HEK293 (cell line): ENCODE results near the gene AATF.

Source experiments
- CTCF ChIA-PET: fragments of 350-600 bp; formaldehyde crosslinking; extraction: SDS; loops from one replicate; lab custom pipeline; 2021; ENCODE audit warnings: antibody characterized with exemption; lab: Yijun Ruan, JAX
- POLR2A ChIA-PET: fragments of 300-600 bp; formaldehyde crosslinking; extraction: SDS; loops from one replicate; lab custom pipeline; 2020; ENCODE audit warnings: antibody characterized with exemption, inconsistent platforms; lab: Yijun Ruan, JAX
- H3K27ac ChIP-seq: fragments of 200-500 bp; sonication (Bioruptor generic); 2 replicates; pipeline ENCODE4 v1.5.1; 2014; ENCODE audit warnings: low read depth, low read length, control low read depth, inconsistent platforms; ENCODE audit errors: extremely low read depth
- H3K36me3 ChIP-seq, 2 experiments: fragments of 200-500 bp in 1 of 2; sonication (Bioruptor generic) in 1 of 2; 1 replicate in 1 of 2; 2 replicates in 1 of 2; pipeline ENCODE4 v1.5.1; 2014 to 2017; ENCODE audit warnings: inconsistent platforms in 2 of 2, low read length in 2 of 2; ENCODE audit not compliant: control insufficient read depth in 2 of 2, insufficient read depth in 1 of 2
- H3K4me1 ChIP-seq: fragments of 200-500 bp; sonication (Bioruptor generic); 2 replicates; pipeline ENCODE4 v1.5.1; 2014; ENCODE audit warnings: mild to moderate bottlenecking, low read length, inconsistent platforms; ENCODE audit not compliant: control insufficient read depth, insufficient read depth
- H3K4me3 ChIP-seq: 2 replicates; pipeline ENCODE4 v1.5.1; 2011; ENCODE audit warnings: low read depth, mild to moderate bottlenecking, control low read depth, low read length, moderate library complexity
- H3K9me3 ChIP-seq: fragments of 200-500 bp; sonication (Bioruptor generic); 2 replicates; pipeline ENCODE4 v1.5.1; 2014; ENCODE audit warnings: low read depth, low read length, inconsistent platforms; ENCODE audit not compliant: control insufficient read depth, insufficient read depth
- HOXA7 ChIP-seq: sonication (generic); formaldehyde crosslinking; IDR thresholded peaks from 2 replicates; pipeline ENCODE4 v1.8.1; 2022; ENCODE audit warnings: missing genetic modification reagents, borderline replicate concordance
- RBAK ChIP-seq: fragments of 450-650 bp; formaldehyde crosslinking; IDR thresholded peaks from 2 replicates; pipeline ENCODE4 v1.5.1; 2016; ENCODE audit warnings: missing biosample characterization, missing genetic modification characterization
- SP2 ChIP-seq: fragments of 450-650 bp; formaldehyde crosslinking; IDR thresholded peaks from 2 replicates; pipeline ENCODE4 v1.5.1; 2016; ENCODE audit warnings: missing biosample characterization, missing genetic modification characterization
- ZBTB17 ChIP-seq: fragments of 450-650 bp; formaldehyde crosslinking; IDR thresholded peaks from 2 replicates; pipeline ENCODE4 v1.5.1; 2016; ENCODE audit warnings: missing biosample characterization, missing genetic modification characterization
- ZNF138 ChIP-seq: fragments of 450-650 bp; formaldehyde crosslinking; IDR thresholded peaks from 2 replicates; pipeline ENCODE4 v1.5.1; 2016; ENCODE audit warnings: missing biosample characterization, missing genetic modification characterization, borderline replicate concordance
- ZNF354C ChIP-seq: fragments of 450-650 bp; formaldehyde crosslinking; IDR thresholded peaks from 2 replicates; pipeline ENCODE4 v1.5.1; 2016; ENCODE audit warnings: missing biosample characterization, missing genetic modification characterization, low read depth, borderline replicate concordance
- ZNF529 ChIP-seq: fragments of 450-650 bp; formaldehyde crosslinking; IDR thresholded peaks from 2 replicates; pipeline ENCODE4 v1.5.1; 2017; ENCODE audit warnings: missing genetic modification characterization, missing biosample characterization; ENCODE audit not compliant: insufficient replicate concordance
- ZNF776 ChIP-seq: fragments of 450-650 bp; formaldehyde crosslinking; IDR thresholded peaks from 2 replicates; pipeline ENCODE4 v1.5.0; 2017; ENCODE audit warnings: missing biosample characterization, missing genetic modification characterization, borderline replicate concordance
- ZXDB ChIP-seq: fragments of 450-650 bp; formaldehyde crosslinking; IDR thresholded peaks from 2 replicates; pipeline ENCODE4 v1.5.1; 2016; ENCODE audit warnings: missing biosample characterization, missing genetic modification characterization
- TF ChIP-seq, protein P1 (sequence below): fragments of 450-650 bp; formaldehyde crosslinking; IDR thresholded peaks from 2 replicates; pipeline ENCODE4 v1.5.1; 2016; ENCODE audit warnings: missing biosample characterization, missing genetic modification characterization, borderline replicate concordance
- TF ChIP-seq, protein P2 (sequence below): fragments of 450-650 bp; formaldehyde crosslinking; IDR thresholded peaks from 2 replicates; pipeline ENCODE4 v1.5.1; 2016; ENCODE audit warnings: missing biosample characterization, missing genetic modification characterization, low read depth
- TF ChIP-seq, protein P3 (sequence below): fragments of 450-650 bp; formaldehyde crosslinking; IDR thresholded peaks from 2 replicates; pipeline ENCODE4 v1.5.1; 2016; ENCODE audit warnings: missing biosample characterization, missing genetic modification characterization
- TF ChIP-seq, protein P4 (sequence below): fragments of 450-650 bp; formaldehyde crosslinking; IDR thresholded peaks from 2 replicates; pipeline ENCODE4 v1.5.1; 2017; ENCODE audit warnings: missing biosample characterization, missing genetic modification characterization

Gene AATF

DNA sequence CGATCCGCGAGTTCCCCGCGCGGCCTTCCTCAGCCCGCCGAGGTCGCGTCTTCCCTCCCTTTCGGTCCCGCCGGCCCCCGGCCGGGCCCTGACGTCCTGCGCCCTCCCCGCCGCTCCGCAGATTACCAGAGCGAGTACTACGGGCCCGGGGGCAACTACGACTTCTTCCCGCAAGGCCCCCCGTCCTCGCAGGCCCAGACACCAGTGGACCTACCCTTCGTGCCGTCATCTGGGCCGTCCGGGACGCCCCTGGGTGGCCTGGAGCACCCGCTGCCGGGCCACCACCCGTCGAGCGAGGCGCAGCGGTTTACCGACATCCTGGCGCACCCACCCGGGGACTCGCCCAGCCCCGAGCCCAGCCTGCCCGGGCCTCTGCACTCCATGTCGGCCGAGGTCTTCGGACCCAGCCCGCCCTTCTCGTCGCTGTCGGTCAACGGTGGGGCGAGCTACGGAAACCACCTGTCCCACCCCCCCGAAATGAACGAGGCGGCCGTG lies 6.1 kb upstream of the AATF start (continued):
- TF ChIP-seq, protein P1, sequence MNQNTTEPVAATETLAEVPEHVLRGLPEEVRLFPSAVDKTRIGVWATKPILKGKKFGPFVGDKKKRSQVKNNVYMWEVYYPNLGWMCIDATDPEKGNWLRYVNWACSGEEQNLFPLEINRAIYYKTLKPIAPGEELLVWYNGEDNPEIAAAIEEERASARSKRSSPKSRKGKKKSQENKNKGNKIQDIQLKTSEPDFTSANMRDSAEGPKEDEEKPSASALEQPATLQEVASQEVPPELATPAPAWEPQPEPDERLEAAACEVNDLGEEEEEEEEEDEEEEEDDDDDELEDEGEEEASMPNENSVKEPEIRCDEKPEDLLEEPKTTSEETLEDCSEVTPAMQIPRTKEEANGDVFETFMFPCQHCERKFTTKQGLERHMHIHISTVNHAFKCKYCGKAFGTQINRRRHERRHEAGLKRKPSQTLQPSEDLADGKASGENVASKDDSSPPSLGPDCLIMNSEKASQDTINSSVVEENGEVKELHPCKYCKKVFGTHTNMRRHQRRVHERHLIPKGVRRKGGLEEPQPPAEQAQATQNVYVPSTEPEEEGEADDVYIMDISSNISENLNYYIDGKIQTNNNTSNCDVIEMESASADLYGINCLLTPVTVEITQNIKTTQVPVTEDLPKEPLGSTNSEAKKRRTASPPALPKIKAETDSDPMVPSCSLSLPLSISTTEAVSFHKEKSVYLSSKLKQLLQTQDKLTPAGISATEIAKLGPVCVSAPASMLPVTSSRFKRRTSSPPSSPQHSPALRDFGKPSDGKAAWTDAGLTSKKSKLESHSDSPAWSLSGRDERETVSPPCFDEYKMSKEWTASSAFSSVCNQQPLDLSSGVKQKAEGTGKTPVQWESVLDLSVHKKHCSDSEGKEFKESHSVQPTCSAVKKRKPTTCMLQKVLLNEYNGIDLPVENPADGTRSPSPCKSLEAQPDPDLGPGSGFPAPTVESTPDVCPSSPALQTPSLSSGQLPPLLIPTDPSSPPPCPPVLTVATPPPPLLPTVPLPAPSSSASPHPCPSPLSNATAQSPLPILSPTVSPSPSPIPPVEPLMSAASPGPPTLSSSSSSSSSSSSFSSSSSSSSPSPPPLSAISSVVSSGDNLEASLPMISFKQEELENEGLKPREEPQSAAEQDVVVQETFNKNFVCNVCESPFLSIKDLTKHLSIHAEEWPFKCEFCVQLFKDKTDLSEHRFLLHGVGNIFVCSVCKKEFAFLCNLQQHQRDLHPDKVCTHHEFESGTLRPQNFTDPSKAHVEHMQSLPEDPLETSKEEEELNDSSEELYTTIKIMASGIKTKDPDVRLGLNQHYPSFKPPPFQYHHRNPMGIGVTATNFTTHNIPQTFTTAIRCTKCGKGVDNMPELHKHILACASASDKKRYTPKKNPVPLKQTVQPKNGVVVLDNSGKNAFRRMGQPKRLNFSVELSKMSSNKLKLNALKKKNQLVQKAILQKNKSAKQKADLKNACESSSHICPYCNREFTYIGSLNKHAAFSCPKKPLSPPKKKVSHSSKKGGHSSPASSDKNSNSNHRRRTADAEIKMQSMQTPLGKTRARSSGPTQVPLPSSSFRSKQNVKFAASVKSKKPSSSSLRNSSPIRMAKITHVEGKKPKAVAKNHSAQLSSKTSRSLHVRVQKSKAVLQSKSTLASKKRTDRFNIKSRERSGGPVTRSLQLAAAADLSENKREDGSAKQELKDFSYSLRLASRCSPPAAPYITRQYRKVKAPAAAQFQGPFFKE = no peak
- TF ChIP-seq RBAK = no peak

DNA sequence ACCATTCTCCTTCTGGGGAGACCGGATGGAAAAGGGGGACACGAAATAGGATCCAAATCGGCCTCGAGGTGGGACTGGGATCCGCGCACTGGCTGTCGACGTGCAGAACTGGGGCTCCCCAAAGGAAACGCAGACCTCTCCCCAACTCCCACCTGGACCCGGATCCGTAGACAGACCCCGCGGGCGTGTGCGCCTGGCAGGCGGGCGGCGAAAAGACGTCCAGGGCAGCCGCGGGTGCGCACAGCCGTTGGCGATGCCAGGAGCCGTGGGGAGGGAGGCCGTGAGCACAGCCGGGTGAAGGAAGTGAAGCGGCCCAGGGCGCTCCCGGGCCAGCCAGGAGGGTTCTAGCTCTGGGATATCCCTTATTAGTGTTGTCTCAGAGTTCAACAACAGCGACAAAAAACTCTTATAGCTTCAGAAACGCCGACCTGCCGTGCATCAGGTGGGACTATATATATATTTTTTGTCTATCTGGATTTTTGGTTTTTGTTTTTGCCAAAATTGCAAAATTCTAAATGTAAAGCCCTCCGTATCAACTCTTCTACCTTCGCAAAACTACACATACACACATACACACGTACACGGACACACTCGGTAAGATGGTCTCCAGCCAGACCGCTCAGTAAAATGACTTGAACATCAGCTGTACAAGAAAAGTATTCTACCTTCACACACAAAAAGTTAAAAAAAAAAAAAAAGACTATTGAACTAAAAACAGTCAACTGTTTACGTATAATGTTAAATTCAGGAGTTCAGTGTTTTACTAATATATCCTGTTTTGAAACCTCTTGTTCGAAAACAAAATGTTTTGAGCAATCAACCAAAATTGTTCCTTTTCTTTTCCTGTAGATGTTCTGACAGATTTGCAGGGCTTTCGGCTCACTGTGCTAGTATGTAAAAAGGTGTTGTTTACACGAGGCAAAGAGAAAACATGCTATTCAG lies 5.2 kb upstream of the AATF start:
- H3K27ac ChIP-seq = no peak overlapping the region
- CTCF ChIA-PET = interaction anchor here (0.6 to 2.0 kb wide), 2 partner anchors 104 to 239 kb away, joined by 3 to 7 read pairs; no protein-coding TSS in a partner anchor
- no peaks in the 10 kb centered on the region for H3K4me1 ChIP-seq
- POLR2A ChIA-PET = no interaction called here
- TF ChIP-seq HOXA7 (CRISPR knock-in tag) (no peak), ZNF354C (tag by site-specific recombination) (no peak), ZNF776 (no peak), ZNF529 (no peak), SP2 (no peak), ZXDB (tag by site-specific recombination) (no peak), ZNF138 (tag by site-specific recombination) (no peak), ZBTB17 (tag by site-specific recombination) (no peak)
- TF ChIP-seq, protein P2, sequence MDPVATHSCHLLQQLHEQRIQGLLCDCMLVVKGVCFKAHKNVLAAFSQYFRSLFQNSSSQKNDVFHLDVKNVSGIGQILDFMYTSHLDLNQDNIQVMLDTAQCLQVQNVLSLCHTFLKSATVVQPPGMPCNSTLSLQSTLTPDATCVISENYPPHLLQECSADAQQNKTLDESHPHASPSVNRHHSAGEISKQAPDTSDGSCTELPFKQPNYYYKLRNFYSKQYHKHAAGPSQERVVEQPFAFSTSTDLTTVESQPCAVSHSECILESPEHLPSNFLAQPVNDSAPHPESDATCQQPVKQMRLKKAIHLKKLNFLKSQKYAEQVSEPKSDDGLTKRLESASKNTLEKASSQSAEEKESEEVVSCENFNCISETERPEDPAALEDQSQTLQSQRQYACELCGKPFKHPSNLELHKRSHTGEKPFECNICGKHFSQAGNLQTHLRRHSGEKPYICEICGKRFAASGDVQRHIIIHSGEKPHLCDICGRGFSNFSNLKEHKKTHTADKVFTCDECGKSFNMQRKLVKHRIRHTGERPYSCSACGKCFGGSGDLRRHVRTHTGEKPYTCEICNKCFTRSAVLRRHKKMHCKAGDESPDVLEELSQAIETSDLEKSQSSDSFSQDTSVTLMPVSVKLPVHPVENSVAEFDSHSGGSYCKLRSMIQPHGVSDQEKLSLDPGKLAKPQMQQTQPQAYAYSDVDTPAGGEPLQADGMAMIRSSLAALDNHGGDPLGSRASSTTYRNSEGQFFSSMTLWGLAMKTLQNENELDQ (tag by site-specific recombination) = no peak
- TF ChIP-seq, protein P3, sequence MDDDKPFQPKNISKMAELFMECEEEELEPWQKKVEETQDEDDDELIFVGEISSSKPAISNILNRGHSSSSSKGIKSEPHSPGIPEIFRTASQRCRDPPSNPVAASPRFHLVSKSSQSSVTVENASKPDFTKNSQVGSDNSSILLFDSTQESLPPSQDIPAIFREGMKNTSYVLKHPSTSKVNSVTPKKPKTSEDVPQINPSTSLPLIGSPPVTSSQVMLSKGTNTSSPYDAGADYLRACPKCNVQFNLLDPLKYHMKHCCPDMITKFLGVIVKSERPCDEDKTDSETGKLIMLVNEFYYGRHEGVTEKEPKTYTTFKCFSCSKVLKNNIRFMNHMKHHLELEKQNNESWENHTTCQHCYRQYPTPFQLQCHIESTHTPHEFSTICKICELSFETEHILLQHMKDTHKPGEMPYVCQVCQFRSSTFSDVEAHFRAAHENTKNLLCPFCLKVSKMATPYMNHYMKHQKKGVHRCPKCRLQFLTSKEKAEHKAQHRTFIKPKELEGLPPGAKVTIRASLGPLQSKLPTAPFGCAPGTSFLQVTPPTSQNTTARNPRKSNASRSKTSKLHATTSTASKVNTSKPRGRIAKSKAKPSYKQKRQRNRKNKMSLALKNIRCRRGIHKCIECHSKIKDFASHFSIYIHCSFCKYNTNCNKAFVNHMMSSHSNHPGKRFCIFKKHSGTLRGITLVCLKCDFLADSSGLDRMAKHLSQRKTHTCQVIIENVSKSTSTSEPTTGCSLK (tag by site-specific recombination) = no peak
- TF ChIP-seq, protein P4, sequence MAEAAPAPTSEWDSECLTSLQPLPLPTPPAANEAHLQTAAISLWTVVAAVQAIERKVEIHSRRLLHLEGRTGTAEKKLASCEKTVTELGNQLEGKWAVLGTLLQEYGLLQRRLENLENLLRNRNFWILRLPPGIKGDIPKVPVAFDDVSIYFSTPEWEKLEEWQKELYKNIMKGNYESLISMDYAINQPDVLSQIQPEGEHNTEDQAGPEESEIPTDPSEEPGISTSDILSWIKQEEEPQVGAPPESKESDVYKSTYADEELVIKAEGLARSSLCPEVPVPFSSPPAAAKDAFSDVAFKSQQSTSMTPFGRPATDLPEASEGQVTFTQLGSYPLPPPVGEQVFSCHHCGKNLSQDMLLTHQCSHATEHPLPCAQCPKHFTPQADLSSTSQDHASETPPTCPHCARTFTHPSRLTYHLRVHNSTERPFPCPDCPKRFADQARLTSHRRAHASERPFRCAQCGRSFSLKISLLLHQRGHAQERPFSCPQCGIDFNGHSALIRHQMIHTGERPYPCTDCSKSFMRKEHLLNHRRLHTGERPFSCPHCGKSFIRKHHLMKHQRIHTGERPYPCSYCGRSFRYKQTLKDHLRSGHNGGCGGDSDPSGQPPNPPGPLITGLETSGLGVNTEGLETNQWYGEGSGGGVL (tag by site-specific recombination) = no peak
- H3K9me3 ChIP-seq = no peaks in the 10 kb centered on the region
- peaks cover 0 to 34% of the 10 kb centered on the region in 2 experiments; a peak in 1 of 3 replicates for H3K36me3 ChIP-seq
- no peak overlapping the region for H3K4me3 ChIP-seq
